A549 (cell line): ENCODE results near the gene COPS7A. TPM values are rescaled to one million over a fixed set of nuclear protein-coding genes. Genes with fewer than 3 reads are reported as not detected.

Source experiments
- ATAC-seq, 2 experiments: fragments of 200-7000 bp in 1 of 2; fragments of >200 bp in 1 of 2; cut with Nextera tagmentation in 1 of 2; cut with Tn5 transposase in 1 of 2; 3 replicates each; pipeline versions ENCODE4 v1.8.0 to v1.9.1; 2018 to 2020; ENCODE audit warnings: mild to moderate bottlenecking in 1 of 2, moderate library complexity in 1 of 2
- CTCF ChIA-PET: fragments of 300-600 bp; sonication (Branson Sonifier 250); formaldehyde crosslinking; extraction: SDS; loops from one replicate; lab custom pipeline; 2021; ENCODE audit warnings: antibody characterized with exemption, inconsistent platforms; lab: Yijun Ruan, JAX
- POLR2A ChIA-PET: fragments of 350-600 bp; formaldehyde crosslinking; extraction: SDS; loops from one replicate; lab custom pipeline; 2021; ENCODE audit warnings: antibody characterized with exemption, inconsistent platforms; lab: Yijun Ruan, JAX
- DNase-seq, 2 experiments: peaks; one replicate each; pipeline versions ENCODE4 v3.0.0 to v3.0.0-alpha.2; 2011 to 2016; ENCODE audit warnings: low read depth in 1 of 2, low spot score in 1 of 2
- FAIRE-seq: peaks from 2 replicates; lab custom pipeline; 2011; peaks lifted over from hg19 to GRCh38; lab: Jason Lieb, UNC
- H3K27ac ChIP-seq, 2 experiments: fragments of >200 bp; sonication (Bioruptor Twin); formaldehyde crosslinking; 3 replicates each; pipeline ENCODE4 v1.5.1; 2016 to 2017
- H3K4me1 ChIP-seq: fragments of >200 bp; sonication (Bioruptor Twin); formaldehyde crosslinking; 3 replicates; pipeline ENCODE4 v1.6.1; 2016
- H3K4me2 ChIP-seq: fragments of >200 bp; sonication (Bioruptor Twin); formaldehyde crosslinking; 3 replicates; pipeline ENCODE4 v1.6.1; 2016
- H3K4me3 ChIP-seq: fragments of >200 bp; sonication (Bioruptor Twin); formaldehyde crosslinking; 3 replicates; pipeline ENCODE4 v1.5.1; 2016
- H3K9me3 ChIP-seq: fragments of >200 bp; sonication (Bioruptor Twin); formaldehyde crosslinking; 3 replicates; pipeline ENCODE4 v1.6.1; 2016
- ATOH8 ChIP-seq: fragments of 250-450 bp; sonication (Bioruptor Pico); IDR thresholded peaks from 2 replicates; pipeline ENCODE4 v1.5.0; 2020; ENCODE audit warnings: low read depth, mild to moderate bottlenecking, moderate library complexity
- BCL3 ChIP-seq: fragments of >200 bp; sonication (Bioruptor Twin); formaldehyde crosslinking; IDR thresholded peaks from 3 replicates; pipeline ENCODE4 v1.6.1; 2016
- CBX2 ChIP-seq: fragments of 200-600 bp; sonication (generic); IDR thresholded peaks from 2 replicates; pipeline ENCODE4 v1.6.1; 2016; ENCODE audit warnings: low read depth, mild to moderate bottlenecking, borderline replicate concordance
- CEBPB ChIP-seq, 2 experiments: fragments of >200 bp in 1 of 2; sonication (Bioruptor Twin) in 1 of 2; formaldehyde crosslinking in 1 of 2; IDR thresholded peaks; 2 replicates each; pipeline ENCODE4 v1.6.1; 2012 to 2016
- CHD4 ChIP-seq: fragments of 200-600 bp; sonication (generic); IDR thresholded peaks from 2 replicates; pipeline ENCODE4 v1.6.1; 2016; ENCODE audit warnings: antibody characterized with exemption, mild to moderate bottlenecking, borderline replicate concordance
- ELK1 ChIP-seq: fragments of 150-350 bp; IDR thresholded peaks from 2 replicates; pipeline ENCODE4 v1.6.1; 2014; ENCODE audit warnings: low read depth, mild to moderate bottlenecking, low read length
- EP300 ChIP-seq, 2 experiments: fragments of >200 bp; sonication (Bioruptor Twin); formaldehyde crosslinking; IDR thresholded peaks; 2 replicates in 1 of 2; 3 replicates in 1 of 2; pipeline ENCODE4 v1.6.1; 2016 to 2017
- FOSL2 ChIP-seq, 2 experiments: fragments of 450-650 bp in 1 of 2; fragments of >200 bp in 1 of 2; sonication (Bioruptor Twin) in 1 of 2; formaldehyde crosslinking; IDR thresholded peaks; 2 replicates each; pipeline versions ENCODE4 v1.5.0 to v1.6.1; 2016 to 2020; ENCODE audit warnings: mild to moderate bottlenecking in 1 of 2, moderate library complexity in 1 of 2
- GATA3 ChIP-seq: IDR thresholded peaks from 2 replicates; pipeline ENCODE4 v1.6.1; 2012; ENCODE audit warnings: borderline replicate concordance
- HES2 ChIP-seq: fragments of >200 bp; sonication (Bioruptor Twin); formaldehyde crosslinking; IDR thresholded peaks from 2 replicates; pipeline ENCODE4 v1.6.1; 2016
- HEYL ChIP-seq: fragments of 250-450 bp; sonication (Bioruptor Pico); IDR thresholded peaks from 2 replicates; pipeline ENCODE4 v1.8.0; 2021; ENCODE audit warnings: mild to moderate bottlenecking, moderate library complexity
- HMGXB4 ChIP-seq: fragments of 250-450 bp; sonication (Bioruptor Pico); IDR thresholded peaks from 2 replicates; pipeline ENCODE4 v1.5.0; 2021; ENCODE audit warnings: mild to moderate bottlenecking, moderate library complexity, borderline replicate concordance
- HOXA7 ChIP-seq: fragments of 250-450 bp; sonication (Bioruptor Pico); IDR thresholded peaks from 2 replicates; pipeline ENCODE4 v1.5.0; 2020; ENCODE audit warnings: mild to moderate bottlenecking, moderate library complexity
- HOXB13 ChIP-seq: fragments of 250-450 bp; sonication (Bioruptor Pico); IDR thresholded peaks from 2 replicates; pipeline ENCODE4 v1.5.0; 2020; ENCODE audit warnings: low read depth, mild to moderate bottlenecking, moderate library complexity
- JUN ChIP-seq, 2 experiments: fragments of >200 bp; sonication (Bioruptor Twin); formaldehyde crosslinking; IDR thresholded peaks; 2 replicates in 1 of 2; 3 replicates in 1 of 2; pipeline ENCODE4 v1.6.1; 2016 to 2017
- JUNB ChIP-seq: fragments of >200 bp; sonication (Bioruptor Twin); formaldehyde crosslinking; IDR thresholded peaks from 2 replicates; pipeline ENCODE4 v1.6.1; 2016
- KDM5A ChIP-seq: fragments of 200-600 bp; sonication (generic); IDR thresholded peaks from 2 replicates; pipeline ENCODE4 v1.6.1; 2016; ENCODE audit warnings: antibody characterized with exemption, mild to moderate bottlenecking
- NR3C1 ChIP-seq: fragments of >200 bp; sonication (Bioruptor Twin); formaldehyde crosslinking; IDR thresholded peaks from 3 replicates; pipeline ENCODE4 v1.6.1; 2017
- PHF8 ChIP-seq: fragments of 200-600 bp; sonication (generic); IDR thresholded peaks from 2 replicates; pipeline ENCODE4 v1.6.1; 2016; ENCODE audit warnings: low read depth, mild to moderate bottlenecking, antibody characterized with exemption, moderate library complexity, borderline replicate concordance
- RCOR1 ChIP-seq: fragments of 150-350 bp; IDR thresholded peaks from 2 replicates; pipeline ENCODE4 v1.6.1; 2014; ENCODE audit warnings: antibody characterized with exemption, low read length, low read depth
- REST ChIP-seq: fragments of 200-600 bp; sonication (generic); IDR thresholded peaks from 2 replicates; pipeline ENCODE4 v1.6.1; 2016; ENCODE audit warnings: antibody characterized with exemption, mild to moderate bottlenecking, moderate library complexity
- RFX5 ChIP-seq: fragments of 450-650 bp; IDR thresholded peaks from 2 replicates; pipeline ENCODE4 v1.7.1; 2014; ENCODE audit warnings: antibody characterized with exemption, mild to moderate bottlenecking, moderate library complexity
- RNF2 ChIP-seq: fragments of 200-600 bp; sonication (generic); IDR thresholded peaks from 2 replicates; pipeline ENCODE4 v1.6.1; 2016; ENCODE audit warnings: low read depth, mild to moderate bottlenecking, antibody characterized with exemption, moderate library complexity, borderline replicate concordance
- SMC3 ChIP-seq: fragments of >200 bp; sonication (Bioruptor Twin); formaldehyde crosslinking; IDR thresholded peaks from 3 replicates; pipeline ENCODE4 v1.6.1; 2018; ENCODE audit warnings: inconsistent platforms
- SREBF2 ChIP-seq: fragments of 450-650 bp; IDR thresholded peaks from 2 replicates; pipeline ENCODE4 v1.6.1; 2014; ENCODE audit warnings: mild to moderate bottlenecking, moderate library complexity
- ZFP36 ChIP-seq: fragments of 450-650 bp; IDR thresholded peaks from 2 replicates; pipeline ENCODE4 v1.6.1; 2014; ENCODE audit warnings: borderline replicate concordance; ENCODE audit not compliant: partially characterized antibody
- ZNF302 ChIP-seq: fragments of 250-450 bp; sonication (Bioruptor Pico); IDR thresholded peaks from 2 replicates; pipeline ENCODE4 v1.9.0; 2021; ENCODE audit warnings: inconsistent platforms, mild to moderate bottlenecking, moderate library complexity
- ZSCAN20 ChIP-seq: fragments of 250-450 bp; sonication (Bioruptor Pico); IDR thresholded peaks from 2 replicates; pipeline ENCODE4 v1.8.0; 2022; ENCODE audit warnings: mild to moderate bottlenecking, moderate library complexity
- WGBS: methylation state at CpG from one replicate; pipeline ENCODE4 v1.1.6; 2017; ENCODE audit errors: missing lambda C conversion rate; 5-methylcytosine and 5-hydroxymethylcytosine counted together
- polyA plus RNA-seq, 4 experiments: library from polyadenylated mRNA; depleted of rRNA in 3 of 4; stranded (reverse); fragments of >200 nt; fragmentation: RNase III in 1 of 4; extraction: RNeasy Plus Mini Kit Qiagen cat#74134 plus additional on column Dnase treatment in 1 of 4; gene quantifications; 2 replicates in 3 of 4; 3 replicates in 1 of 4; pipeline ENCODE4 v1.2.3, GENCODE V29; 2011 to 2017

Gene COPS7A
- polyA plus RNA-seq, 2 of the 4 experiments (the other 2 are of a cell fraction) = 46.9 to 78.8 TPM

GRCh38 chr12:6691473-6691872 is 32.4 kb upstream of the COPS7A start:
- DNase-seq (no peak), ATAC-seq (no peak), FAIRE-seq (no peak)
- Histone ChIP-seq H3K4me3 (no peak overlapping the region), H3K9me3 (no peaks in the 10 kb centered on the region), H3K27ac (no peak overlapping the region), H3K4me1 (peaks cover 18% of the 10 kb centered on the region; the same call in 2 of the 3 replicates), H3K4me2 (no peak overlapping the region)
- TF ChIP-seq JUNB (no peak), SREBF2 (no peak), FOSL2 (IDR thresholded peaks at IDR 0.05) (no peak), FOSL2 (CRISPR knock-in tag; IDR thresholded peaks at IDR 0.05) (no peak), ZSCAN20 (no peak), PHF8 (no peak), CEBPB (IDR thresholded peaks at IDR 0.05) (no peak), ATOH8 (no peak), GATA3 (no peak), RCOR1 (no peak), ELK1 (no peak)
- ChIA-PET CTCF (interaction anchor here (0.6 to 1.8 kb wide), 7 partner anchors 14 to 162 kb away, joined by 3 to 5 read pairs (median 3); no protein-coding TSS in a partner anchor), POLR2A (interaction anchor here (1.8 kb wide), 1 partner anchor 32 kb away, joined by 6 read pairs; the partner anchor contains the start of gene COPS7A)
- 83% methylated on average over 4 of the region's 4 CpGs for WGBS

- no peak for TF ChIP-seq RNF2
- TF ChIP-seq KDM5A = no peak
- TF ChIP-seq SREBF2 = no peak
- no peak for TF ChIP-seq REST
- no peak for TF ChIP-seq NR3C1
- no peak for TF ChIP-seq HEYL (CRISPR knock-in tag)
- no peak for TF ChIP-seq HMGXB4 (CRISPR knock-in tag)
- no peak for TF ChIP-seq CBX2
- no peak for TF ChIP-seq EP300 (IDR thresholded peaks at IDR 0.05)
- no peak for TF ChIP-seq JUN (IDR thresholded peaks at IDR 0.05)
- no peak for TF ChIP-seq CHD4
- TF ChIP-seq ZFP36 = no peak
- no peak for TF ChIP-seq JUNB
- no peak for TF ChIP-seq ZNF302
- no peak for TF ChIP-seq RFX5
- no peak for TF ChIP-seq BCL3
- no peak for TF ChIP-seq HOXB13 (CRISPR knock-in tag)
- TF ChIP-seq SMC3 = no peak
- no peak for TF ChIP-seq HES2
- TF ChIP-seq HOXA7 = no peak
- Histone ChIP-seq H3K9me3 (no peaks in the 10 kb centered on the region), H3K4me1 (peaks cover 6% of the 10 kb centered on the region; the same call in 1 of the 3 replicates), H3K4me3 (no peak overlapping the region), H3K4me2 (no peak overlapping the region), H3K27ac (no peak overlapping the region)
- 55% methylated on average over 2 of the region's 2 CpGs for WGBS
- DNase-seq = no peak
- no peak for FAIRE-seq
- no peak for ATAC-seq
- CTCF ChIA-PET = interaction anchor here (0.7 to 3.3 kb wide), 10 partner anchors 9 to 177 kb away, joined by 3 to 9 read pairs (median 4); partner anchors contain the start of genes COPS7A and PTMS
- POLR2A ChIA-PET = interaction anchor here (1.8 kb wide), 1 partner anchor 31 kb away, joined by 6 read pairs; the partner anchor contains the start of gene COPS7A
Measured at GRCh38 chr12:6692888-6693287, 31.0 kb upstream of the COPS7A start.
